Tibial nerve (tissue), 4 donors: Measurements from ENCODE around the gene RESF1.

Experiments used
- EP300 ChIP-seq, 2 donors: sonication (generic); formaldehyde crosslinking; IDR thresholded peaks; one replicate each; pipeline ENCODE4 v1.6.1; 2017; ENCODE audit warnings: antibody characterized with exemption in 2 of 2, mild to moderate bottlenecking in 1 of 2
- POLR2A ChIP-seq, 2 donors: fragments of 450-650 bp; IDR thresholded peaks; one replicate each; pipeline ENCODE4 v1.6.1; 2017; ENCODE audit warnings: antibody characterized with exemption in 2 of 2, mild to moderate bottlenecking in 2 of 2, moderate library complexity in 2 of 2
- TF ChIP-seq, protein P1 (sequence below), 5 experiments: fragments of 200-600 bp in 3 of 5; fragments of 450-650 bp in 2 of 5; sonication (generic) in 3 of 5; IDR thresholded peaks; one replicate each; pipeline ENCODE4 v1.5.1; 2016 to 2019; ENCODE audit warnings: antibody characterized with exemption in 5 of 5, mild to moderate bottlenecking in 3 of 5, moderate library complexity in 2 of 5

DNA sequence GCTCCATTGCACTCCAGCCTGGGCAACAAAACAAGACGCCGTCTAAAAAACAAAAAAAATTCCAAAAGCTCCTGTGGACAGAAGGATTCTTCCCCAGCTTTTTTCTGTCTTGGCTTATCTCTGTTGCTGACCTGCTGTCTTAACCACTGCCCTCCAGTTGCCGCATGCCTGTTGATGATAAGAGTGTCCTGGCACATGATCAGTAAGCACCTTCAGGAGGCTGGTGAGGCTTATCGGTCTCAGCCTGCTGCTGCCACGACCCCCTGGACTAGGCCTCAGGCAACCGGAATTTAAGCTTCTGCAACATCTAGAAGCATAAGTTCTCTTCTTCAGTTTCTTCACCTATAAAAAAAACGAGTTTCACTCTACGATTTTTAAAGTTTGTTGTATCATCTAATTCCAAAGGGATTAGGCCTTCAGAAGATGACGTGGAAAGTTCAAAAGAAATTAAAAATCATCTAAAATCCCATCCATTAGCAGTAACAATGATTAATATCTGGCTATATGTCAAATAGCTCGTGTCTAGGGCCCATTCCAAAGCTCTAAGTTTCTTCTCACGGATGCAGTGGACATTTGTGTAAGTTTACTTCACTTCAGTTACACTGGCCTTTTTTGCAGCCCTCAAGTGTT lies 46.4 kb downstream of the RESF1 start:
- TF ChIP-seq, protein P1, sequence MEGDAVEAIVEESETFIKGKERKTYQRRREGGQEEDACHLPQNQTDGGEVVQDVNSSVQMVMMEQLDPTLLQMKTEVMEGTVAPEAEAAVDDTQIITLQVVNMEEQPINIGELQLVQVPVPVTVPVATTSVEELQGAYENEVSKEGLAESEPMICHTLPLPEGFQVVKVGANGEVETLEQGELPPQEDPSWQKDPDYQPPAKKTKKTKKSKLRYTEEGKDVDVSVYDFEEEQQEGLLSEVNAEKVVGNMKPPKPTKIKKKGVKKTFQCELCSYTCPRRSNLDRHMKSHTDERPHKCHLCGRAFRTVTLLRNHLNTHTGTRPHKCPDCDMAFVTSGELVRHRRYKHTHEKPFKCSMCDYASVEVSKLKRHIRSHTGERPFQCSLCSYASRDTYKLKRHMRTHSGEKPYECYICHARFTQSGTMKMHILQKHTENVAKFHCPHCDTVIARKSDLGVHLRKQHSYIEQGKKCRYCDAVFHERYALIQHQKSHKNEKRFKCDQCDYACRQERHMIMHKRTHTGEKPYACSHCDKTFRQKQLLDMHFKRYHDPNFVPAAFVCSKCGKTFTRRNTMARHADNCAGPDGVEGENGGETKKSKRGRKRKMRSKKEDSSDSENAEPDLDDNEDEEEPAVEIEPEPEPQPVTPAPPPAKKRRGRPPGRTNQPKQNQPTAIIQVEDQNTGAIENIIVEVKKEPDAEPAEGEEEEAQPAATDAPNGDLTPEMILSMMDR (IDR thresholded peaks at IDR 0.05), result no peak
- TF ChIP-seq POLR2A (IDR thresholded peaks at IDR 0.05) (no peak), EP300 (IDR thresholded peaks at IDR 0.05) (no peak)
